A673 (cell line): ENCODE results near the gene ADCY3.

Experiments used
- EZH2 ChIP-seq: fragments of 200-600 bp; sonication (generic); IDR thresholded peaks from 2 replicates; pipeline ENCODE4 v1.6.1; 2017; ENCODE audit warnings: borderline replicate concordance, low read depth, mild to moderate bottlenecking, mixed read lengths, antibody characterized with exemption, low read length; ENCODE audit not compliant: poor library complexity, severe bottlenecking
- TF ChIP-seq, protein P1 (sequence below): fragments of 300-800, 200-600 bp; sonication (generic); conservative IDR thresholded peaks from 2 replicates; pipeline ENCODE4 v1.5.1; 2017; ENCODE audit warnings: low read depth, mild to moderate bottlenecking, antibody characterized with exemption, low read length, moderate library complexity, mixed read lengths

DNA sequence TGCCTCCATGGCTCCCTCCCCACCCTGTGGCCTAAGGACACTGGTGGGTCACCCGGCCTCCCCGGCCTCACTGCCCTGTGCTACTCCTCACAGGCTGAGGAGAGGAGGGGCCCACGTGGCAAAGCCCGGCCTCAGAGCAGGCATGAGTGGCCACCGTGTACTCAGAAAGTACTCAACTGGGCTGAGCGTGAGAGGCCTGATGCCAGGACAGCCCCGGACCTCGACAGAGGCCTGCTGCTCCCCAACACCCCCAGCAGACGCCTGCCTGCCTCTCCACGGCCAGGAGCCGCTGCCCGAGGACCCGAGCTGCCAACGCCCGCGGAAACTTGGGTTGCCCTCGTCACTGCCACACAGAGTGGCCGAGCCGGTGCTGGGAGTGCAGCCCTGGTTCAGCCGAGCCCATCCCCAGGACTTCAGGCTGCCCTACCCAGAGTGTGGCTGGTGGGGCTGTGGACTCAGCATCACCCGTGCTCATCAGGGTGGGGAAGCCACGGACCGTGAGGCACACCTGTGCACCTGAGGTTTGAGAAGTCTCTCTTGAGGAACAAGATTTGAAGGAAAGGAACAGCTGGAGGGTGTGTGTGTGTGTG lies 67.5 kb downstream of the ADCY3 start:
- TF ChIP-seq, protein P1, sequence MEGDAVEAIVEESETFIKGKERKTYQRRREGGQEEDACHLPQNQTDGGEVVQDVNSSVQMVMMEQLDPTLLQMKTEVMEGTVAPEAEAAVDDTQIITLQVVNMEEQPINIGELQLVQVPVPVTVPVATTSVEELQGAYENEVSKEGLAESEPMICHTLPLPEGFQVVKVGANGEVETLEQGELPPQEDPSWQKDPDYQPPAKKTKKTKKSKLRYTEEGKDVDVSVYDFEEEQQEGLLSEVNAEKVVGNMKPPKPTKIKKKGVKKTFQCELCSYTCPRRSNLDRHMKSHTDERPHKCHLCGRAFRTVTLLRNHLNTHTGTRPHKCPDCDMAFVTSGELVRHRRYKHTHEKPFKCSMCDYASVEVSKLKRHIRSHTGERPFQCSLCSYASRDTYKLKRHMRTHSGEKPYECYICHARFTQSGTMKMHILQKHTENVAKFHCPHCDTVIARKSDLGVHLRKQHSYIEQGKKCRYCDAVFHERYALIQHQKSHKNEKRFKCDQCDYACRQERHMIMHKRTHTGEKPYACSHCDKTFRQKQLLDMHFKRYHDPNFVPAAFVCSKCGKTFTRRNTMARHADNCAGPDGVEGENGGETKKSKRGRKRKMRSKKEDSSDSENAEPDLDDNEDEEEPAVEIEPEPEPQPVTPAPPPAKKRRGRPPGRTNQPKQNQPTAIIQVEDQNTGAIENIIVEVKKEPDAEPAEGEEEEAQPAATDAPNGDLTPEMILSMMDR = no peak
- TF ChIP-seq EZH2 = no peak
